GM18867 (cell line): ENCODE measurements around the gene RGS6.
"Not testable (repeated sequence)": the region's sequence is repeated elsewhere in the genome, so short reads cannot be mapped to it uniquely, and the experiment has no call there.

Source experiments
- ATAC-seq: cut with Tn5 transposase; IDR thresholded peaks from one replicate; pipeline ENCODE4 v1.9.1; 2021; ENCODE audit warnings: mild to moderate bottlenecking, moderate library complexity; ENCODE audit not compliant: unreplicated experiment

RGS6 gene

GRCh38 chr14:72443991-72444441, 511.8 kb downstream of the RGS6 start:
- no peak for ATAC-seq

GRCh38 chr14:72444701-72445100, 512.5 kb downstream of the RGS6 start:
- no peak for ATAC-seq

GRCh38 chr14:72448212-72448611, 516.0 kb downstream of the RGS6 start:
- ATAC-seq, result no peak

GRCh38 chr14:72450473-72451044, 518.3 kb downstream of the RGS6 start:
- no peak for ATAC-seq

- no peak for ATAC-seq
These were observed 519.1 kb downstream of the RGS6 start for GRCh38 chr14:72451054-72451972.

- ATAC-seq, result no peak
These were observed 520.5 kb downstream of the RGS6 start for GRCh38 chr14:72452774-72453173.

GRCh38 chr14:72454388-72455160, 522.3 kb downstream of the RGS6 start:
- ATAC-seq, result no peak

- no peak for ATAC-seq
These were observed 525.4 kb downstream of the RGS6 start for GRCh38 chr14:72457641-72458040.

GRCh38 chr14:72462056-72462455, 529.8 kb downstream of the RGS6 start:
- no peak for ATAC-seq

- ATAC-seq, result no peak
These were observed 531.1 kb downstream of the RGS6 start for GRCh38 chr14:72463291-72463866.

- no peak for ATAC-seq
These were observed 532.0 kb downstream of the RGS6 start for GRCh38 chr14:72464226-72464625.

- no peak for ATAC-seq
These were observed 534.1 kb downstream of the RGS6 start for GRCh38 chr14:72466325-72466724.

- ATAC-seq, result no peak
These were observed 539.1 kb downstream of the RGS6 start for GRCh38 chr14:72471346-72471745.

- no peak for ATAC-seq
These were observed 540.6 kb downstream of the RGS6 start for GRCh38 chr14:72472845-72473244.

GRCh38 chr14:72476657-72477499, 544.6 kb downstream of the RGS6 start:
- ATAC-seq, result peak; percentile 84

GRCh38 chr14:72477578-72477977, 545.3 kb downstream of the RGS6 start:
- ATAC-seq, result not testable (repeated sequence)

- ATAC-seq, result no peak
These were observed 546.3 kb downstream of the RGS6 start for GRCh38 chr14:72478471-72478893.

GRCh38 chr14:72479461-72479931, 547.3 kb downstream of the RGS6 start:
- ATAC-seq, result no peak

GRCh38 chr14:72480464-72481243, 548.4 kb downstream of the RGS6 start:
- no peak for ATAC-seq
